Right atrium auricular region (tissue), 2 donors: ENCODE data around the gene PSME3IP1. TPM values are rescaled to one million over a fixed set of nuclear protein-coding genes. Genes with fewer than 3 reads are reported as not detected.

Experiments used
- DNase-seq: peaks from one replicate; pipeline ENCODE4 v3.0.0-alpha.2; 2019; ENCODE audit warnings: low spot score
- H3K27ac ChIP-seq, 2 donors: fragments of 200-600 bp; sonication (generic); 1 replicate in 1 of 2; 2 replicates in 1 of 2; pipeline ENCODE4 v1.5.1; 2016 to 2019
- H3K27me3 ChIP-seq, 2 donors: fragments of 200-600 bp; sonication (generic); one replicate each; pipeline versions ENCODE4 v1.5.1 to v1.6.0; 2017 to 2019
- H3K36me3 ChIP-seq: fragments of 200-600 bp; sonication (generic); one replicate; pipeline ENCODE4 v1.5.1; 2016
- H3K4me1 ChIP-seq, 2 donors: fragments of 200-600 bp; sonication (generic); one replicate each; pipeline versions ENCODE4 v1.5.1 to v1.6.0; 2017 to 2019
- H3K4me3 ChIP-seq, 2 donors: fragments of 200-600 bp; sonication (generic); 1 replicate in 1 of 2; 2 replicates in 1 of 2; pipeline ENCODE4 v1.5.1; 2017 to 2019; ENCODE audit warnings: mild to moderate bottlenecking in 1 of 2, moderate library complexity in 1 of 2
- H3K9me3 ChIP-seq, 2 donors: fragments of 200-600 bp; sonication (generic); one replicate each; pipeline ENCODE4 v1.5.1; 2019
- total RNA-seq, 2 donors: library from RNA; depleted of rRNA; stranded (reverse); fragments of >200 nt; gene quantifications; one replicate each; pipeline ENCODE4 v1.1.0, GENCODE V29; 2016
- TF ChIP-seq, protein P1 (sequence below), 2 donors: fragments of 200-600 bp; sonication (generic); IDR thresholded peaks; one replicate each; pipeline ENCODE4 v1.5.1; 2019; ENCODE audit warnings: antibody characterized with exemption in 2 of 2

Gene PSME3IP1
- total RNA-seq, 2 donors from 2014 or later = 55.7 to 79.0 TPM

DNA sequence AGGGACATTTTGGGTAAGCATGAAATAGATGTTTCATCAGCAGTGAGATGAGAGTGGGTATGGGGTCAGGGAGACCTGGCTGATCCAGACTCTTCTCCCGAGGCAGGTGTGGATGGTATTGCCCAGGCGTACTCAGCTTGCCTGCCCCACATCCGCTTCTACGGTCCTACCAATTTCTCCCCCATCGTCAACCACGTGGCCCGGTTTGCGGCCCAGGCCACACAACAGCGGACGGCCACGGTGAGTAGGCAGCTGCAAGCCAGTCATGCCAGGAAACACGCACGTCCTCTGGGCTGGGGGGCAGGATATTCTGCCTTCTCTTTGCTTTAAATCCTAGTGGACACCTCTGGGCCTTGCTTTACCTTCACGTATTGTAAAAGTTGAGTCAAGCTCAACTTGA, 48.8 kb downstream of the PSME3IP1 start:
- Histone ChIP-seq H3K4me3 (no peak overlapping the region), H3K27ac (no peak overlapping the region), H3K36me3 (no peaks in the 10 kb centered on the region), H3K4me1 (peaks cover 0 to 16% of the 10 kb centered on the region in 2 donors), H3K27me3 (no peaks in the 10 kb centered on the region), H3K9me3 (no peaks in the 10 kb centered on the region)
- no peak for DNase-seq
- TF ChIP-seq, protein P1, sequence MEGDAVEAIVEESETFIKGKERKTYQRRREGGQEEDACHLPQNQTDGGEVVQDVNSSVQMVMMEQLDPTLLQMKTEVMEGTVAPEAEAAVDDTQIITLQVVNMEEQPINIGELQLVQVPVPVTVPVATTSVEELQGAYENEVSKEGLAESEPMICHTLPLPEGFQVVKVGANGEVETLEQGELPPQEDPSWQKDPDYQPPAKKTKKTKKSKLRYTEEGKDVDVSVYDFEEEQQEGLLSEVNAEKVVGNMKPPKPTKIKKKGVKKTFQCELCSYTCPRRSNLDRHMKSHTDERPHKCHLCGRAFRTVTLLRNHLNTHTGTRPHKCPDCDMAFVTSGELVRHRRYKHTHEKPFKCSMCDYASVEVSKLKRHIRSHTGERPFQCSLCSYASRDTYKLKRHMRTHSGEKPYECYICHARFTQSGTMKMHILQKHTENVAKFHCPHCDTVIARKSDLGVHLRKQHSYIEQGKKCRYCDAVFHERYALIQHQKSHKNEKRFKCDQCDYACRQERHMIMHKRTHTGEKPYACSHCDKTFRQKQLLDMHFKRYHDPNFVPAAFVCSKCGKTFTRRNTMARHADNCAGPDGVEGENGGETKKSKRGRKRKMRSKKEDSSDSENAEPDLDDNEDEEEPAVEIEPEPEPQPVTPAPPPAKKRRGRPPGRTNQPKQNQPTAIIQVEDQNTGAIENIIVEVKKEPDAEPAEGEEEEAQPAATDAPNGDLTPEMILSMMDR (IDR thresholded peaks at IDR 0.05) = no peak

DNA sequence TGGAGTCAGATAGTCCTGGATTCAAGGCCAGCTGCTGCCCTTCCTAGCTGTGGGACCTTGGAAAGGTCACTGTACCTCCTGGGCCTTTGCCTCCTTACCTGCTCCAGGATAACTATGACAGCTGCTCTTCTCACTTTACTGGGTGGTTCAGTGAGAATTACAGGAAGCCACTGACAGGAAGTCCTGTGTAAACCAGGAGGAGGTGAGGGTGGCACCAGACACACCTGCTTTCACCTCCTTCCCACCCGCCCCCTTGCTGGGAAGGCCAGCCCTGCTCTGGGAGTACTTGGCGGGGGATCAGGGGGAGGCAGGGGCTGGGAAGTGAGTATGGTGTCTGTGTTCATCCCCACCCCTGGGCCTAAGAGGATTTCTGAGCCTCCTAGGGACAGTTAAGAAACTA, 50.9 kb downstream of the PSME3IP1 start:
- H3K4me1 ChIP-seq = no peaks in the 10 kb centered on the region
- H3K36me3 ChIP-seq = no peaks in the 10 kb centered on the region
- no peak overlapping the region for H3K27ac ChIP-seq
- H3K27me3 ChIP-seq = no peaks in the 10 kb centered on the region
- TF ChIP-seq, protein P1 (IDR thresholded peaks at IDR 0.05) = no peak
- no peaks in the 10 kb centered on the region for H3K9me3 ChIP-seq
- H3K4me3 ChIP-seq = no peak overlapping the region
- DNase-seq = no peak

DNA sequence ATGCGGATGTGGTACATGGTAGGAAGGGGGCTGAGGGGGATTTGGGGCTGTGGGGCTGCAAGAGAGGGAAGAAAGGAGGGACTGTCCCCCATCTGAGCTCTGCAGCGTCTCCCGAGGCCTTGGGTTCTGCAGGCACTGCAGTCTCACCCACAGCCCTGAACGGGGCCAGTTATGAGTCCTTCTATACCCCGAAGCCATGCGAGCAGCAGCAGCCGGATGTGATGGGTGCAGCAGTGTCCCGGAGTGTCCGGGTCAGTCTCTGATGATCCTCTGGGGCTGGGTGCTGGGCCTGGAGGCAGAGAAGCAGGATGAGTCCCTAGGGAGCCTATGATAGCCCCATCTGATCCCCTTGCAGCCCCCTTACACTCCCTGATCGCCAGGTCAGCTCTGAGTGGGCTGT, 52.0 kb downstream of the PSME3IP1 start:
- Histone ChIP-seq H3K4me1 (no peaks in the 10 kb centered on the region), H3K4me3 (no peak overlapping the region), H3K9me3 (no peaks in the 10 kb centered on the region), H3K27ac (no peak overlapping the region), H3K27me3 (no peaks in the 10 kb centered on the region), H3K36me3 (no peaks in the 10 kb centered on the region)
- DNase-seq = no peak
- TF ChIP-seq, protein P1 (IDR thresholded peaks at IDR 0.05) = no peak

DNA sequence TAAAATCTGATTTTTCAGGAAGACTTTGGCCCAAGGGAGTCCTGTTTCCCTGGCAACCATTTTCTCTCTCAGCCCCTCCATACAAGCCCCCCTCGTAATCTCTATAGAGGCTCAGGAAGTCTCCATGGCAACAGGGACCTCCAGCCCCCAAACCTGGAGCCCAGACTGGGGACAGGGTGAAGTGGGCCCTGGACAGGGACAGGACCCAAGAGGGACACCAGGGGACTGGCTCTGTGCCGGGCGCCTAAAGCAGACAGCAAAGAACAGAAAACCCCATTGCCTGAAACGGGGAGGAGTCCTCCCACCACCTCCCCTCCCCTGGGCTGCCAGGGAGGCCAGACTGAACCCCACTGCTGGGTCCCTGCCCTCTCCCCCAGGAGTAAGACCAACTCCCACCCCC, 52.8 kb downstream of the PSME3IP1 start:
- Histone ChIP-seq H3K9me3 (no peaks in the 10 kb centered on the region), H3K4me3 (no peak overlapping the region), H3K27me3 (no peaks in the 10 kb centered on the region), H3K27ac (no peak overlapping the region), H3K4me1 (no peaks in the 10 kb centered on the region), H3K36me3 (no peaks in the 10 kb centered on the region)
- TF ChIP-seq, protein P1 (IDR thresholded peaks at IDR 0.05) = no peak
- no peak for DNase-seq

DNA sequence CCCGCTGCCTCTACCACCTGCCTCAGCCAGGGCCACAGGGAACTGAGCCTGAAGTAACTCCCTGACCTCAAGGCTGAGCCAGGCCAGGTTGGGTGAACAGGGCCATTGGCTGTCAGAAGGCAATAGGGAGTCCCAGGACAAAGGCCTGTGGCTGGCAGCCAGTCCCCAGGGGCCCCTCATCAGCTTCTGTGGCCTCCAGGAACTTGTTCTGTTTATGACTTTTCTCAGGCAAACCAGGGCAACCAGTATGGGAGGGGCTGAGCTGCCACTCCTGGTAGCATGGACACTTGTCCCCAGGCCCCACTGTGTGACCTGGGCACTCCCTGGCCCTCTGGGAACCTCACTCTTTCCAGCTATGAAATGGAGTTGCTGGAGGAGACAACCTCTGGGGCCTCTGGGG, 53.4 kb downstream of the PSME3IP1 start:
- Histone ChIP-seq H3K36me3 (no peaks in the 10 kb centered on the region), H3K4me1 (no peaks in the 10 kb centered on the region), H3K27ac (no peak overlapping the region), H3K27me3 (no peaks in the 10 kb centered on the region), H3K4me3 (no peak overlapping the region), H3K9me3 (no peaks in the 10 kb centered on the region)
- TF ChIP-seq, protein P1 (IDR thresholded peaks at IDR 0.05) = no peak
- DNase-seq = no peak

DNA sequence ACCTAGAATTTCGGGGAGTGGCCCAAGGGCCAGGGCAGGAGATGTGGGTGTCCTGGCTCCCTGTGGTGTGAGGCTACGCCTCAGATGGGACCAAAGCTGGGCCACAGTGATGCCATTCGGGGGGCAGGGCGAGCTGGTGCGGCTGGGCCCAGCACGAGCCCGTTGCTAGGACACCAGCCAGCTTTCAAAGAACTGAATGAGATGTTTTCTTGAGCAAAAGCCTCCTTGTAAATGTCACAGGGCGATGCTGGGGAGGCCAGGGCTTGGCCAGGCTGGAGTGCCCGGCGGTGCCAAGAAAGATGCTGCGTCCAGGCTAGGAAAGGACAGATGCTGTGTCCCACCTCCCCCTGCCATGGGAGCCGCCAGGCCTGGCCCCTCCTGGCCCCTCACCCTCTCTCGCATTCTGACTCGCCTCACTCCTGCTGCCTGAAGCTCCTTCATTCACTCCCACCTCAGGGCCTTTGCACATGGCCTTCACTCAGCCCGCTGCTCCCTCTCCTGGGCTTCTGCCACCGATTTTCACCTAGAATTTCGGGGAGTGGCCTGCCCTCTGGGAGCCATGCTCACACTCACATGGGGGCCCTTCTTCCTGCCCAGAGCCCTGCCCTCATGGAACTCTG, 54.4 kb downstream of the PSME3IP1 start:
- no peak for DNase-seq

More for the DNA sequence above, 54.4 kb downstream of the PSME3IP1 start:
- no peaks in the 10 kb centered on the region for H3K9me3 ChIP-seq
- H3K36me3 ChIP-seq = no peaks in the 10 kb centered on the region
- no peaks in the 10 kb centered on the region for H3K27me3 ChIP-seq
- H3K4me1 ChIP-seq = no peaks in the 10 kb centered on the region
- no peak overlapping the region for H3K27ac ChIP-seq
- TF ChIP-seq, protein P1 (IDR thresholded peaks at IDR 0.05) = no peak
- H3K4me3 ChIP-seq = no peak overlapping the region
